ENCODE results near the gene PYM1. TPM values are rescaled to one million over a fixed set of nuclear protein-coding genes. Genes with fewer than 3 reads are reported as not detected.
A peak's percentile ranks its signal among the peaks of the same experiment; 100 is the strongest.

Gene PYM1
- total RNA-seq, 1 experiment from 2014 or later: 24.8 TPM

DNA sequence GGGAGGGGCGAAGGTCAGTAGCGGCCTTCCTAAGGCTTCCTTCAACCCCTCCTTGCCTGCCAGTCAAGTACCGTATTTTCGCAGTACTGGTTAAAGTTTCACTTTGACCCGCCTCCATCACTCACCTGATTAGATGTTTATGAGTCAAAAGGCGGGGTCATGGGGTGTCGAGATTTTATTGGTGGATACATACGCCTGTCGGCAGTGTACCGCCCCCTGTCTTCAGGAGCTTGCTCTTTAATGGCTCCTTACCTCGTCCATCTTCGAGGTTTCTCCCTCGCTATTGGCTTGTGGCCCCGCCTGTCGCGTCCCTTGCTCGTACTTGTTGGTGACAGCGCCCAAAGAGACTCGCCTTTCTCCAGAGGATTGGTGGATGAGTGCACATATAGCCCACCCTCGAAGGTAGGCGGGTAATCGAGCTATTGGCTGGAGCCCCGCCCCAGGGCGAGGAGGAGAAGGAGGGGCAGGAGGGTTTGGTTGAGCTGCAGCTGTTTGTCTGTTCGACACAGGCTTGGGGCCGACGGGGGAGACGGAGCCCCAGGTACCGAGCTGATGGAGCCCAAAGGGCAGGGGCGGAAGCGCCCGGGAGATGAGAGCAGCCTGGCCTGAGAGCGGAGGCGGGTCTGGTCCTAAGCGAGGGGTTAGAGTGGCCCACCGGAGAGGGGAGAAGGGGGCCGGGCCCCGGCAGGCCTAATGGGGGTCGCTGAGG lies 46.1 kb upstream of the PYM1 start, which contains the start of gene RAB5B:
Gene RAB5B (plus strand): TSS at position 480 of the 709 bp plus-strand sequence. CDS start 12,883 bp downstream, outside the sequence.
- peaks cover 17 to 32% of the 10 kb centered on the region in 2 experiments for H3K4me1 ChIP-seq (ENCODE audit: control insufficient read depth in 1 of 2, insufficient read depth in 2 of 2, low read length in 2 of 2)
- no peaks in the 10 kb centered on the region for H3K9me3 ChIP-seq (ENCODE audit: control insufficient read depth in 1 of 2, insufficient read depth in 1 of 2, low read depth in 1 of 2, low read length in 2 of 2)
- H3K79me2 ChIP-seq (ENCODE audit: insufficient read depth, low read length): peaks cover 24% of the 10 kb centered on the region; the same call in 1 of the 2 replicates
- H4K20me1 ChIP-seq (ENCODE audit: insufficient read depth): no peaks in the 10 kb centered on the region
- peak within 1 kb of the TSS; percentile 80 for H3K27ac ChIP-seq (ENCODE audit: low read depth, low read length)
- BruUV-seq (replicated peaks): no TSS peak
- no peak within 1 kb of the TSS for H2AFZ ChIP-seq (ENCODE audit: low read depth, low read length, poor library complexity, severe bottlenecking)
- peak; percentile 100 for DNase-seq (ENCODE audit: low read depth, low spot score)
- H3K9ac ChIP-seq (ENCODE audit: low read length): peak within 1 kb of the TSS; percentile 79
- H3K27me3 ChIP-seq (ENCODE audit: insufficient read depth, low read length): no peaks in the 10 kb centered on the region
- ChIA-PET CTCF (interaction anchor here (0.9 to 4.7 kb wide), 7 partner anchors 9 to 663 kb away, joined by 3 to 35 read pairs (median 5); partner anchors contain the start of gene SUOX), POLR2A (interaction anchor here (0.7 to 1.9 kb wide), 25 partner anchors 9 to 248 kb away, joined by 3 to 13 read pairs (median 4); partner anchors contain the start of genes DGKA, DNAJC14, ORMDL2 and PYM1), RAD21 (ENCODE audit: low non-redundant PET in 1 of 2, low total read pairs in 2 of 2, uncharacterized antibody in 2 of 2, unreplicated experiment in 2 of 2) (interaction anchor here (1.0 to 1.6 kb wide), 2 partner anchors 23 to 235 kb away, joined by 3 to 6 read pairs; partner anchors contain the start of gene SUOX (in 1 of the 2))
- H3K36me3 ChIP-seq (ENCODE audit: control insufficient read depth in 1 of 2, insufficient read depth in 2 of 2, low read length in 2 of 2): peaks cover 12 to 24% of the 10 kb centered on the region in 2 experiments; a peak in 3 of 4 replicates
- peak within 1 kb of the TSS; percentile 78 to 94 for H3K4me3 ChIP-seq (replicated peaks in 1 of 2; ENCODE audit: low read depth in 1 of 2, low read length in 2 of 2)
- intact Hi-C loops (cut with micrococcal nuclease): no loop called here
- ATAC-seq: peak; percentile 94
- peak within 1 kb of the TSS; percentile 91 for H3K4me2 ChIP-seq (ENCODE audit: low read length)
- H3K9me2 ChIP-seq (ENCODE audit: insufficient read depth): no peaks in the 10 kb centered on the region
- TF ChIP-seq TCF7L2 (IDR thresholded peaks at IDR 0.05; ENCODE audit: borderline replicate concordance, extremely low read depth, insufficient read depth, insufficient read length): peak; percentile 34
- peak; percentile 64 for TF ChIP-seq YY1 (IDR thresholded peaks at IDR 0.05; ENCODE audit: extremely low read depth, insufficient replicate concordance, low read depth, low read length)
- no peak for TF ChIP-seq EZH2phosphoT487 (IDR thresholded peaks at IDR 0.05; ENCODE audit: borderline replicate concordance)
- peak; percentile 61 for TF ChIP-seq POLR2A (IDR thresholded peaks at IDR 0.05; ENCODE audit: borderline replicate concordance, extremely low read depth, insufficient read depth, insufficient read length)
- TF ChIP-seq SP1 (IDR thresholded peaks at IDR 0.05; ENCODE audit: low read depth): peak; percentile 100
- TF ChIP-seq JUND (IDR thresholded peaks at IDR 0.05): no peak
- TF ChIP-seq, protein P1, sequence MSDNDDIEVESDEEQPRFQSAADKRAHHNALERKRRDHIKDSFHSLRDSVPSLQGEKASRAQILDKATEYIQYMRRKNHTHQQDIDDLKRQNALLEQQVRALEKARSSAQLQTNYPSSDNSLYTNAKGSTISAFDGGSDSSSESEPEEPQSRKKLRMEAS (IDR thresholded peaks at IDR 0.05): no peak
- TF ChIP-seq SRF (IDR thresholded peaks at IDR 0.05; ENCODE audit: low read depth): no peak
- TF ChIP-seq ZFX (IDR thresholded peaks at IDR 0.05): 0 out of 2 replicates have a peak, but pooled peaks have one; percentile 87
- no peak for TF ChIP-seq EZH2 (IDR thresholded peaks at IDR 0.05)
- TF ChIP-seq ZBTB33 (IDR thresholded peaks at IDR 0.05; ENCODE audit: extremely low read depth, insufficient replicate concordance, low read length): no peak
- no peak for TF ChIP-seq REST (IDR thresholded peaks at IDR 0.05; ENCODE audit: low read depth)
- no peak for TF ChIP-seq FOSL1 (IDR thresholded peaks at IDR 0.05; ENCODE audit: low read depth)
- TF ChIP-seq ZNF274 (IDR thresholded peaks at IDR 0.05; ENCODE audit: low read depth, low read length): no peak
- TF ChIP-seq POLR2AphosphoS5 (IDR thresholded peaks at IDR 0.05; ENCODE audit: low read depth, low read length): peak; percentile 80

All from HCT116 (cell line).